ENCODE data around the gene GPAM. TPM values are rescaled to one million over a fixed set of nuclear protein-coding genes. Genes with fewer than 3 reads are reported as not detected.

Gene GPAM
- total RNA-seq (2021) = 10.7 to 12.2 TPM (median 11.3 TPM) in 3 replicates
- Bru-seq, nascent RNA = percentile 80 among the genes with signal in this experiment
- long read RNA-seq, experiment 1, full-length matches to known transcripts = 42 of 90 reads
- long read RNA-seq, experiment 1, partial matches to known transcripts = 15 of 90 reads
- long read RNA-seq, experiment 1, other reads (novel, unspliced or antisense) = 33 of 90 reads
- long read RNA-seq, experiment 2, full-length matches to known transcripts = 2 of 12 reads
- long read RNA-seq, experiment 2, partial matches to known transcripts = 1 of 12 reads
- long read RNA-seq, experiment 2, other reads (novel, unspliced or antisense) = 9 of 12 reads
- long read RNA-seq, experiment 3 = 0 reads

GRCh38 chr10:112183329-112184051 is at the start of gene GPAM:
GPAM (minus strand) TSS chr10:112183765; CDS start chr10:112181784, 1,981 bp downstream.
- no peaks in the 10 kb centered on the region for H3K27me3 Mint-ChIP-seq (ENCODE audit: low read depth)
- H3K9me3 Mint-ChIP-seq = peaks cover 22% of the 10 kb centered on the region
- H3K36me3 Mint-ChIP-seq = peaks cover 15% of the 10 kb centered on the region
- DNase-seq (ENCODE audit: low spot score) (peak; percentile 96), ATAC-seq (peak; percentile 90)
- H3K27ac Mint-ChIP-seq = peak within 1 kb of the TSS; percentile 96
- ChIA-PET POLR2A (interaction anchor here (1.1 to 1.3 kb wide), 2 partner anchors 46 to 124 kb away, joined by 3 read pairs; no protein-coding TSS in a partner anchor), CTCF (interaction anchor here (0.7 to 6.0 kb wide), 2 partner anchors 68 to 125 kb away, joined by 3 to 46 read pairs; no protein-coding TSS in a partner anchor)
- peak within 1 kb of the TSS; percentile 95 for H3K4me3 Mint-ChIP-seq
- H3K4me1 Mint-ChIP-seq = peaks cover 15% of the 10 kb centered on the region
- TF ChIP-seq ZNF416 (CRISPR knock-in tag; IDR thresholded peaks at IDR 0.05) (no peak), ZNF219 (CRISPR knock-in tag; IDR thresholded peaks at IDR 0.05; ENCODE audit: borderline replicate concordance) (no peak), MXD4 (CRISPR knock-in tag; IDR thresholded peaks at IDR 0.05; ENCODE audit: borderline replicate concordance) (no peak), PRDM15 (CRISPR knock-in tag; IDR thresholded peaks at IDR 0.05) (no peak), JAZF1 (CRISPR knock-in tag; IDR thresholded peaks at IDR 0.05) (no peak), STAT6 (CRISPR knock-in tag; conservative IDR thresholded peaks at IDR 0.05; ENCODE audit: low read depth) (no peak), ZSCAN18 (CRISPR knock-in tag; IDR thresholded peaks at IDR 0.05) (no peak), ZNF425 (CRISPR knock-in tag; conservative IDR thresholded peaks at IDR 0.05) (no peak), USF2 (CRISPR knock-in tag; IDR thresholded peaks at IDR 0.05) (peak; percentile 42), ZNF671 (CRISPR knock-in tag; IDR thresholded peaks at IDR 0.05) (no peak), E2F5 (CRISPR knock-in tag; IDR thresholded peaks at IDR 0.05) (peak; percentile 67; the same call in 1 of the 2 replicates), CTCF (IDR thresholded peaks at IDR 0.05) (no peak), NR3C1 (CRISPR knock-in tag; conservative IDR thresholded peaks at IDR 0.05; ENCODE audit: low read depth) (no peak), AFF4 (CRISPR knock-in tag; IDR thresholded peaks at IDR 0.05; ENCODE audit: borderline replicate concordance) (no peak), HMGA2 (CRISPR knock-in tag; IDR thresholded peaks at IDR 0.05) (no peak), NFATC4 (CRISPR knock-in tag; IDR thresholded peaks at IDR 0.05) (no peak), CREB1 (CRISPR knock-in tag; IDR thresholded peaks at IDR 0.05) (peak; percentile 97)

Measured in WTC11 (cell line).